Activated naive CD8-positive, alpha-beta T cell (primary cell): ENCODE measurements around the gene DNAJC5G.
"Not testable (repeated sequence)": the region's sequence is repeated elsewhere in the genome, so short reads cannot be mapped to it uniquely, and the experiment has no call there.

Source experiments
- H3K27ac Mint-ChIP-seq: one replicate; pipeline ENCODE4 v1.8.0; 2021; ENCODE audit warnings: mixed read lengths
- H3K27me3 Mint-ChIP-seq: one replicate; pipeline ENCODE4 v1.8.0; 2021; ENCODE audit warnings: mixed read lengths
- H3K36me3 Mint-ChIP-seq: one replicate; pipeline ENCODE4 v1.8.0; 2021; ENCODE audit warnings: mixed read lengths
- H3K4me1 Mint-ChIP-seq: one replicate; pipeline ENCODE4 v1.8.0; 2021; ENCODE audit warnings: low read depth, mixed read lengths
- H3K4me3 Mint-ChIP-seq: one replicate; pipeline ENCODE4 v1.8.0; 2021; ENCODE audit warnings: mild to moderate bottlenecking, mixed read lengths
- H3K9me3 Mint-ChIP-seq: one replicate; pipeline ENCODE4 v1.8.0; 2021; ENCODE audit warnings: low read depth, mixed read lengths

Gene DNAJC5G

DNA sequence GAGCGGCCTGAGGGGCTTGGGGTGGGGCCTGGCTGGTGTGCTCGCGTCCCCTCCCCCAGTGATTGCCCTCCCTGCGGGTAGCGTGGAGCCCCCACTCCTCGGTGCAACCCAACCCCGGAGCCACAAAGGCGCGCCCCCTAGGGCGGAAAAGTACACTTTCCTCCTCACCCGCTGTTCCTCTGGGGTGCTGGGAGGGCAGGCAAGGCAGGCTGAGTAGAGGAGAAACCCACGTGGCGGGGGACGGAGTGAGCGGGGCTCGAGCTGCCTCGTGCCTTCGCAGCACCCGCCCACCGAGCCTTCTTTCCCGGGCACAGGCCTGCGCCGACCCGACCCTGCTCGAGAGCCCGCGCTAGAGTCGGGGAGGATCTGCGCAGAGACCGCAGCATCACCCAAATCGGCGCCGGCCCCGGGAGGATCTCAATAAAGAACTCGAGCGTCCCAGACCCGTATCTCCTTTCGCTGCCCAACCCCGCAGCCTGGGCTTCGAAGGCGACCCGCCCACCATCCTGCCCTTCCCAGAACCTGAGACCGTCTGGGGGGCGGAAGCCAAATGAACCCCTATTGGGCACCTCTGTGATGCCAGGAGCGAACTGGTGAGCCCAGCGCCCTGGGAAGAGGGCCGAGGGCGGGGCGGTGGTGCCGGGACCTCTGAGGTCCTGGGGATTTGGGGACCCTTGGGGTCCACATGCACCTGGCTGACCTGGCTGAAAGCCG lies 31.5 kb downstream of the DNAJC5G start:
- Mint-ChIP-seq H3K36me3 (peaks cover 9% of the 10 kb centered on the region), H3K27me3 (peaks cover 4% of the 10 kb centered on the region), H3K4me1 (peaks cover 9% of the 10 kb centered on the region), H3K9me3 (no peaks in the 10 kb centered on the region), H3K4me3 (peak overlapping the region; percentile 63), H3K27ac (no peak overlapping the region)

DNA sequence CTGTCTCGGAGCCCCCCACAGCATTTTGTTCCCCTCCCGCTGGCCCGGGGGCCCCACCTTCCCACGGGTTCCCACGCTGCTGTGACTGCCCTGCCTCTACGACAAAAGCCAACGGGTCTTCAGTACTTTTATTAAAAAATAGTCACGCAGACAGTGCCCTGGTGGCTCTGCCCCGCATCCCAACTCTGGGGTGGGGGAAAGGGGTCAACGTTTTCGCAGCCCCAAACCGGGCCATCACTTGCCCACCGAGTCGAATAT lies 32.0 kb downstream of the DNAJC5G start:
- peaks cover 4% of the 10 kb centered on the region for H3K27me3 Mint-ChIP-seq
- peaks cover 9% of the 10 kb centered on the region for H3K4me1 Mint-ChIP-seq
- H3K36me3 Mint-ChIP-seq = peaks cover 10% of the 10 kb centered on the region
- H3K9me3 Mint-ChIP-seq = no peaks in the 10 kb centered on the region
- H3K27ac Mint-ChIP-seq = no peak overlapping the region
- H3K4me3 Mint-ChIP-seq = peak overlapping the region; percentile 63

DNA sequence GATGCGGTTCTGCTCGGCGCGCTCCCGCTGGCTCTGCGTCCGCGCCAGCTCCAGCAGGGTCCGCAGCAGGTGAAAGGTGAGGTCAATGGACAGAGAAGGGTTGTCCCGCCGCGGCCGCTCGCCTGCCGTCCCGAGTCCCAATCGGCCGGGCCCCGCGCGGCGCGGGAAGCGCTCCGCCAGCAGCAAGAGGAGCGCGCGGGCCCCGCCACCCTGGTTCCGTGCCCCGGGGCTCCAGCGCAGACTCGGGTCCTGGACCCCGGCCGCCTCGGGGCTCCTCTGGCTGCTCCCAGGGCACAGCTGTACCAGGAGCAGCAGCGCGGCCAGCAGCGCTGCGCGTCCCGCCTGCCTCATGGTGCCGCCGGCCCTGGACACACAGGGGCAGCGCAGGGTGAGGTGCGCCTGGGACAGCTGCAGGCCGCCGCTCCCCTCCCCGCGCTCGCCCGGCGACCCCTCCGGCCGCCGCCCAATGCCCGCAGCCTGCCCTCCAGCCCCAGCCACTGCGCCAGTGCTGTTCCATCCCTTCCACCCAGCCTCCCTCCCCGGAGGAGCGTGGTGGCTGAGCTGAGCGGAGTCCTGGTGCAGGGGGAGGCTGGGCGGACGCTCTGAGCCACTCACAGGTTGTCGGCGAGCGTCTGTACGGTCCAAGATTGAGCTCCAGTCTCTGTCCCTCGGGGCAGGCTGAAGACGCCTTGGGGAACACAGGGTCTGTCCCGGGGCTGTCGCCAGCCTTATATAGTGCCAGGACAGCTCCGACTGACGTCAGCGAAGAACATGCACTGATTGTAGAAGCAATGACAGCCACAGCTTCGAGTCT lies 32.5 kb downstream of the DNAJC5G start:
- Mint-ChIP-seq H3K36me3 (peaks cover 11% of the 10 kb centered on the region), H3K4me3 (peak overlapping the region; percentile 63), H3K4me1 (peaks cover 7% of the 10 kb centered on the region), H3K27me3 (peaks cover 4% of the 10 kb centered on the region), H3K27ac (no peak overlapping the region), H3K9me3 (no peaks in the 10 kb centered on the region)

DNA sequence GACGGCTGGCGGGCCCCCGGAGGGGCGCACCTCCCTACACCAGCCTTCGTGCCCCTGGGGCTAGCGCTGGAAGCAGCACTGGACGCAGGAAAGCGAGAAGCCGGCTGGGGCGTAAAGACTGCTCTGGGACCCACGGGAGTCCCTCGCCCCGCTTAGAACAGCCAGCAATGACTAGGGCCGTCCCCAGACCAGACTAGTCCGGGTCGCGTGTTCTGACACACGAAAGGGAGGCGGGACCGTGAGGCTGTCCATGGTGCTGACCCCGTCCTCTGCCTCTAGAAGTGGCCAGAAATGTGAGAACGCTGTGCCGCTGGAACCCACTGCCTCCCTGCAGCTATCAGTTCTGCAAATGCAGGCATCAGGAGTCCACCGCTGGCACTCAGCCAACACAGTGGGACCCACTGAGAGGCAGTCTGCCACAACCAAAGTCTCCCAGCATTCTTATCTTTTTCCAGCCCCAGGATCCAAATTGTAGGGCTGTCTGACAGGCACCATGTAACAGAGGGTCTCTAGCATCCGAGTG lies 33.2 kb downstream of the DNAJC5G start, which contains the start of gene UCN:
Gene UCN (minus strand): TSS at position 87 of the 523 bp plus-strand sequence. CDS start 550 bp downstream, outside the sequence.
- Mint-ChIP-seq H3K4me3 (peak within 1 kb of the TSS; percentile 63), H3K36me3 (peaks cover 11% of the 10 kb centered on the region), H3K9me3 (no peaks in the 10 kb centered on the region), H3K27ac (no peak within 1 kb of the TSS), H3K27me3 (peaks cover 4% of the 10 kb centered on the region), H3K4me1 (peaks cover 5% of the 10 kb centered on the region)

DNA sequence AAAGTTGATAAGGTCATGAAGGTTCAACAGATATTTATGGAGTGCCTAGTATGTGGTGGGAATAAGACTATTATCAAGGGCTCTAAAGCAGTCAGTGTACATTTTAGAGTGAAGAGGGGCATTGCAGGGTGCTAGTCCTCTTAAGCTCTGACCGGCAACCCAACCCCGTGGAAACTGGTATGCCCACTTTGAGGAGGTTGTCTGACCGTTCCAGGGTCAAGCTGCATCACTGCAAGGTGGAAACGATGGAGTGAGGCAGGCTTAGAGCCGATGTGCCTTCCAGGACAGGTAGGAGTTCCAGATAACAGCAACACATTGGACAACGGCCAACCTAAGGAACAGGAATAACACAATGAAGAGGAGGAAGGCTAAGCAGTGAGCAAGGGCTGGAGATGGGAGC lies 34.4 kb downstream of the DNAJC5G start:
- Mint-ChIP-seq H3K9me3 (no peaks in the 10 kb centered on the region), H3K4me3 (peak overlapping the region; percentile 15), H3K4me1 (peaks cover 5% of the 10 kb centered on the region), H3K27ac (no peak overlapping the region), H3K36me3 (peaks cover 11% of the 10 kb centered on the region), H3K27me3 (peaks cover under 1% of the 10 kb centered on the region)

DNA sequence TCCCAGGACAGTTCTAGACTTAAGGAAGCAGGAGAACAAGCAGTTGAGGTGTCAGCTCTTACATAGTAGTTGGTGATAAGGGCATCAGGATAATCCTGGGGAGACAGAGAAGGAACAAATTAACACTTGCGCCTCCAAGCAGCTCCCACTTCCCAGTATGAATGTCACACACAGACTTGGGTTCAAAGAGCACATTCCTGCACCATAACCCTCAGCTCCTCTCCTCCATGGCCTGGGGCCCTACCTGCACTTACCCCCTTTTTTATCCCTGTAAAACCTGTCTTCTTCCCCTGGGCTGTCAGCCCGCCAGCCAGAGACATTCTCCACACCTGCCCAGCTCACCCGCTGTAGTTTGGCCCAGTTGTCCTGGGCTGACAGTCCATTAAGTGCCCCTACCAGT lies 36.9 kb downstream of the DNAJC5G start:
- H3K9me3 Mint-ChIP-seq = no peaks in the 10 kb centered on the region
- no peaks in the 10 kb centered on the region for H3K27me3 Mint-ChIP-seq
- no peak overlapping the region for H3K4me3 Mint-ChIP-seq
- H3K27ac Mint-ChIP-seq = no peak overlapping the region
- no peaks in the 10 kb centered on the region for H3K4me1 Mint-ChIP-seq
- peaks cover 13% of the 10 kb centered on the region for H3K36me3 Mint-ChIP-seq

DNA sequence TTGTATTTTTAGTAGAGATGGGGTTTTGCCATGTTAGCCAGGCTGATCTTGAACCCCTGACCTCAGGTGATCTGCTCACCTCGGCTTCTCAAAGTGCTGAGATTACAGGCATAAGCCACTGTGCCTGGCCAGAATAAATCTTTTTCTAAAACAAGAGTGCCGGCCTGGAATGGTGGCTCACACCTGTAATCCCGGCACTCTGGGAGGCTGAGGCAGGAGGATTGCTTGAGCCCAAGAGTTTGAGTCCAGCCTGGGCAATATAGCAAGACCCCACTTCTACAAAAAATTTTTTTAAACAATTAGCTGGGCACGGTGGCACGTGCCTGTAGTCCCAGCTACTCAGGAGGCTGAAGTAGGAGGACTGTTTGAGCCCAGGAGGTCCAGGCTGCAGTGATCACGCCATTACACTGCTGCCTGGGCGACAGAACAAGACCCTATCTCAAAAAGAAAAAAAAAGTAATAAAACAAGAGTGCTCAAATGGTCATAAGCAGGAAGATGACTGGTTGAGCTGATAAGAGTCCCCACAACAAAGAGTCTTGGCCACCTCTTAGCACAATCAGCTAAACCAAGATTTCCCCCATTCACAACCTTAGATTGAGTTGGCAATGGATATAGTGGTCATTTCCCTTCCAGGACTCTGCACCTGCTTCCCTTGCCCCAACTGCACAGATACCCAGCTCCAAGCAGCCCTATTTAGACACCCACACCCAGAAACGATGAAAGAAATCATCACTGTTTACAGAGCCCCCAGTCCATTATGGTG lies 38.8 kb downstream of the DNAJC5G start:
- H3K4me3 Mint-ChIP-seq = no peak overlapping the region
- no peak overlapping the region for H3K27ac Mint-ChIP-seq
- no peaks in the 10 kb centered on the region for H3K9me3 Mint-ChIP-seq
- H3K36me3 Mint-ChIP-seq = peaks cover 12% of the 10 kb centered on the region
- H3K27me3 Mint-ChIP-seq = no peaks in the 10 kb centered on the region
- no peaks in the 10 kb centered on the region for H3K4me1 Mint-ChIP-seq

DNA sequence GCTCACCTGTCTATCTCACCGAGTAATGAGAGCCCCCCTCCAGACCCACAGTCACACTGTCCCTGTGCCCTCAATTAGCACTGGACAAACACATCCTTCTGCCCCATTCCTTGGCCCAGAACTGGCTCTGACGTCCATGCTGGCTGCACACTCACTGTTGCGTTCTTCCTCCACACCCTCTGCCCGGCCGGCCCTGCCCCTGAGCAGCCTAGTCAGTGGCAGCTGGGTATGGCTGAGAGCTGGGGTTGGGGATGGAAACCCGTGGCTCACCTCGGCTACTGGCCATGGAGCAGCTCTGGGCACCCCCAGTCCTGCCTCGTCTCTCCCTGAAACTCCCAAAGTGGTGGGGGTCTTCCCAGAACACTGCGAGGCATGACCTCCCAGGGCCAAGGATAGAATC lies 39.5 kb downstream of the DNAJC5G start:
- Mint-ChIP-seq H3K9me3 (no peaks in the 10 kb centered on the region), H3K27me3 (no peaks in the 10 kb centered on the region), H3K36me3 (peaks cover 8% of the 10 kb centered on the region), H3K4me3 (no peak overlapping the region), H3K4me1 (no peaks in the 10 kb centered on the region), H3K27ac (no peak overlapping the region)

DNA sequence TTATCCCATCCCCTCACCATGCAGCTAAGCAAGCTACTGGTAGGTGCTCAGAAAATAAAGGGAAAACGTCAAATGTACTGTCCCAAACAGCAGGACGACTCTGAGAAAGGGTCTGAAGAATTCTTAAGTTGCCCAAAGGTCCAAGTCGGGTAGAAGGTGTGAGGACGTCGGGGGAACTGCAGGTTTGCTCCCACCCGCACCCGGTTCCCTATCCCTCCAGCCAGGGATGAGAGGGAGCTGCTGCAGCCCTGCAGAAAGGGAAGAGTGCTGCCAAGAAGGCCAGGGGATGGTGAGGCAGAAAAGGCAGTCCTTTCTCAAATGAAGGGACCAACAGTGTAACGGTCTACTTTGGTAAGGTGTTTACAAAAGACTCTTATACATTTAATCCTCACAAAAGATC lies 39.9 kb downstream of the DNAJC5G start:
- Mint-ChIP-seq H3K4me3 (no peak overlapping the region), H3K27ac (no peak overlapping the region), H3K36me3 (peaks cover 6% of the 10 kb centered on the region), H3K9me3 (no peaks in the 10 kb centered on the region), H3K27me3 (no peaks in the 10 kb centered on the region), H3K4me1 (no peaks in the 10 kb centered on the region)

DNA sequence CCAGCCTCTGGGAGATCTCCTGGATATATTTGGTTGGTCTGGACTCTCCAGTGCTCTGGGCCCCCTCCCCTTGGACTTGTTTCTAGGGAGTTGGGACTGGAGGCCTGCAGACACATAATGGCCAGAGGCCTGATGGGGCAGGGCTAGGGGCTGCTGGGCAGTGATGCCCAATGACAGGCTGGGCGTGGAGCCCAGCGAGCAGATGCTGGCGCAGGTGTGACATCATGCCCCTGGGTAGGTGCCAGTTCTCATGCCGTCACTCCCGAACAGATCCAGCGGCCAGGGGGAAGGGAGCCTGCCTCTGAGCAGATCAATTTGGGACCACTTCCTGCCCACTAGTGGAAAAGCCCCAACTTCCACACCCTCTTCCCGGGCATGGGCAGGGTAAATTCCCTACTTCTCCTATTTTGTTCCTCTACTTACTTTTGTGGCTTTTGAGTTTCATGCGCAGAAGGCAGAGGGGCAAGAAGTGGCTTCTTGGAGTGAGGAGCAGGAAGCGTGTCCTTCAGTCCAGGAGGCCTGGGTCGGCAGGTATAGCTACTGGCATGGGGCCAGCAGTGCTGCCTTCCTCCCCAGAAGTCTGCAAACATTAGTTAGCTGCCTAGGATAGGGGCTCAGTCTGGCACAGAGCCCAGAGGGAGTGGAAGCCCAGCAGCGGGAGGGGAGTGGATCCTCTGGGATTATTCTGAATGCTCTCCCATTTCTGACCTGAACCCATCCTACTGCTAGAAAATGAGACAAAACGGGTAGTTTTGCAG lies 41.6 kb downstream of the DNAJC5G start:
- Mint-ChIP-seq H3K27me3 (no peaks in the 10 kb centered on the region), H3K4me3 (no peak overlapping the region), H3K27ac (no peak overlapping the region), H3K36me3 (peaks cover 4% of the 10 kb centered on the region), H3K4me1 (peaks cover 12% of the 10 kb centered on the region), H3K9me3 (no peaks in the 10 kb centered on the region)

DNA sequence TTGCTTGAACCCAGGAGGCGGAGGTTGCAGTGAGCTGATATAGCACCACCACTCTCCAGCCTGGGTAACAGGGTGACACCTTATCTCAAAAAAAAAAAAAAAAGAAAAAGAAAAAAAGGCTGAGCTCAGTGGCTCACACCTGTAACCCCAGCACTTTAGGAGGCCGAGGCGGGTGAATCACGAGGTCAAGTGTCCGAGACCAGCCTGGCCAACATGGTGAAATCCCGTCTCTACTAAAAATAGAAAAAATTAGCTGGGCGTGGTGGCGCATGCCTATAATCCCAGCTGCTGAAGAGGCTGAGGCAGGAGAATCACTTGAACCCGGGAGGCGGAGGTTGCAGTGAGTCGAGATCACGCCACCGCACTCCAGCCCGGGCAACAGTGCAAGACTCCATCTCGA lies 44.6 kb downstream of the DNAJC5G start:
- H3K4me1 Mint-ChIP-seq = peaks cover 26% of the 10 kb centered on the region
- H3K9me3 Mint-ChIP-seq, H3K36me3 Mint-ChIP-seq, H3K4me3 Mint-ChIP-seq, H3K27ac Mint-ChIP-seq, H3K27me3 Mint-ChIP-seq: not testable (repeated sequence)

DNA sequence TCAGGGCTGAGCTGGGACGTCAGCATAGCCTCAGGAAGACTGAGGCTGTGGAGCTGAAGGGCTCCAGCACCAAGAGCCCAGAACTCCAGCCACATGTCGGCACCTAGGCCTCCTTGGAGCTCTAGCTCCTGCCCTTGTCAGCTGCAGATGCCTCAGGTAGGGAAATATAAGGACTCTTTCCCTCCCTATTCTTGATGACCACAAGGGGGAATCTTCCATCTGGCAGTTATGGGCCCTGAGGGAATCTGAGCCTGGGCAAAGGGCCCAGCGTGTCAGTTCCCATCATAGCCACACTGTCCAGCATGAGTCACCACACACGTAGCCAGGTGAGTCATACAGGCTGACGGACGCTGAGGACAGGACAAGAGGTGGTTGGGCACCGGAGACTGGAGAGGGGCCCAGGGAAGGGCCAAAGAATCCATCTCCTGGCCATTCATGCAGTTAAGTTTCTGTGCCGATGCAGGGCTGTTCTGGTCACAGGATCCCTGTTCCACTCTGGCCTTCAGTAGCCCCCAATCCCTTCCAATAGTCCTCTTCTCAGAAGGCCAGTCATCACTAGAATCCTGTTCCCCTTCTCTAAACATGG lies 45.8 kb downstream of the DNAJC5G start:
- no peak overlapping the region for H3K27ac Mint-ChIP-seq
- H3K36me3 Mint-ChIP-seq = peaks cover 2% of the 10 kb centered on the region
- H3K4me3 Mint-ChIP-seq = peak overlapping the region; percentile 99
- H3K4me1 Mint-ChIP-seq = peaks cover 26% of the 10 kb centered on the region
- H3K27me3 Mint-ChIP-seq = no peaks in the 10 kb centered on the region
- H3K9me3 Mint-ChIP-seq = no peaks in the 10 kb centered on the region

DNA sequence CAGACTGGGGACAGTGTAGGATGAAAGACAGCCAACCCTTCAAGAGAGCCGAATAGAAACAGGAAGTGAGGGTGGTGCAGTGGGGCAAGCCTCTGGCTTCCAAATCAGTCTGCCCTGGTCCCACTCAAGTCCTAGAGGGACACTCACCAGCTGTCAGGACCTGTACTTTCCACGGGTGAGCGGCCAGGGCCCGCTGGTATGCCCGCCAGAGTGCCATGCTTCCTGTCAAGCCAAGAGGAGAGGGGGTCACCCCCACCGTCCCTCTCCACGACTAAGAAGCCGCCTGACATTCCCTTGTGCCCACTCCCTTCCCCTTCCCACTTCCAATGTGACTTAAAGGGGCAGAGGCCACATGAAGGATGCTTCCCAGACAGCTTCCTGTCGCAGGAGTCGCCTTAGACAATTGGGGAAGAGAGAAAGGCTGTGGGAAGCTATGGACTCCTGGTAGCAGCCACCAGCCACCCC lies 47.1 kb downstream of the DNAJC5G start:
- Mint-ChIP-seq H3K9me3 (no peaks in the 10 kb centered on the region), H3K4me3 (peak overlapping the region; percentile 99), H3K36me3 (peaks cover 4% of the 10 kb centered on the region), H3K27ac (peak overlapping the region; percentile 99), H3K27me3 (no peaks in the 10 kb centered on the region), H3K4me1 (peaks cover 26% of the 10 kb centered on the region)
